A549 (cell line): ENCODE results near the gene LNPK. TPM values are rescaled to one million over a fixed set of nuclear protein-coding genes. Genes with fewer than 3 reads are reported as not detected.
"Not testable (repeated sequence)": the region's sequence is repeated elsewhere in the genome, so short reads cannot be mapped to it uniquely, and the experiment has no call there.

ENCODE experiments used
- ATAC-seq, 2 experiments: fragments of 200-7000 bp in 1 of 2; fragments of >200 bp in 1 of 2; cut with Nextera tagmentation in 1 of 2; cut with Tn5 transposase in 1 of 2; 3 replicates each; pipeline versions ENCODE4 v1.8.0 to v1.9.1; 2018 to 2020; ENCODE audit warnings: mild to moderate bottlenecking in 1 of 2, moderate library complexity in 1 of 2
- CTCF ChIA-PET: fragments of 300-600 bp; sonication (Branson Sonifier 250); formaldehyde crosslinking; extraction: SDS; loops from one replicate; lab custom pipeline; 2021; ENCODE audit warnings: antibody characterized with exemption, inconsistent platforms; lab: Yijun Ruan, JAX
- POLR2A ChIA-PET: fragments of 350-600 bp; formaldehyde crosslinking; extraction: SDS; loops from one replicate; lab custom pipeline; 2021; ENCODE audit warnings: antibody characterized with exemption, inconsistent platforms; lab: Yijun Ruan, JAX
- DNase-seq, 2 experiments: peaks; one replicate each; pipeline versions ENCODE4 v3.0.0 to v3.0.0-alpha.2; 2011 to 2016; ENCODE audit warnings: low read depth in 1 of 2, low spot score in 1 of 2
- FAIRE-seq: peaks from 2 replicates; lab custom pipeline; 2011; peaks lifted over from hg19 to GRCh38; lab: Jason Lieb, UNC
- H3K27ac ChIP-seq, 2 experiments: fragments of >200 bp; sonication (Bioruptor Twin); formaldehyde crosslinking; 3 replicates each; pipeline ENCODE4 v1.5.1; 2016 to 2017
- H3K4me1 ChIP-seq: fragments of >200 bp; sonication (Bioruptor Twin); formaldehyde crosslinking; 3 replicates; pipeline ENCODE4 v1.6.1; 2016
- H3K4me2 ChIP-seq: fragments of >200 bp; sonication (Bioruptor Twin); formaldehyde crosslinking; 3 replicates; pipeline ENCODE4 v1.6.1; 2016
- H3K4me3 ChIP-seq: fragments of >200 bp; sonication (Bioruptor Twin); formaldehyde crosslinking; 3 replicates; pipeline ENCODE4 v1.5.1; 2016
- H3K9me3 ChIP-seq: fragments of >200 bp; sonication (Bioruptor Twin); formaldehyde crosslinking; 3 replicates; pipeline ENCODE4 v1.6.1; 2016
- CHD4 ChIP-seq: fragments of 200-600 bp; sonication (generic); IDR thresholded peaks from 2 replicates; pipeline ENCODE4 v1.6.1; 2016; ENCODE audit warnings: antibody characterized with exemption, mild to moderate bottlenecking, borderline replicate concordance
- E2F6 ChIP-seq: IDR thresholded peaks from 2 replicates; pipeline ENCODE4 v1.6.1; 2012; ENCODE audit warnings: low read depth, borderline replicate concordance
- EHMT2 ChIP-seq: fragments of 200-600 bp; sonication (generic); IDR thresholded peaks from 2 replicates; pipeline ENCODE4 v1.6.1; 2016; ENCODE audit warnings: antibody characterized with exemption, low read depth, mild to moderate bottlenecking, moderate library complexity
- ELK1 ChIP-seq: fragments of 150-350 bp; IDR thresholded peaks from 2 replicates; pipeline ENCODE4 v1.6.1; 2014; ENCODE audit warnings: low read depth, mild to moderate bottlenecking, low read length
- ESRRA ChIP-seq: fragments of 150-350 bp; IDR thresholded peaks from 2 replicates; pipeline ENCODE4 v1.6.1; 2014; ENCODE audit warnings: mild to moderate bottlenecking, low read length, borderline replicate concordance
- HEYL ChIP-seq: fragments of 250-450 bp; sonication (Bioruptor Pico); IDR thresholded peaks from 2 replicates; pipeline ENCODE4 v1.8.0; 2021; ENCODE audit warnings: mild to moderate bottlenecking, moderate library complexity
- HMGXB4 ChIP-seq: fragments of 250-450 bp; sonication (Bioruptor Pico); IDR thresholded peaks from 2 replicates; pipeline ENCODE4 v1.5.0; 2021; ENCODE audit warnings: mild to moderate bottlenecking, moderate library complexity, borderline replicate concordance
- HOXB5 ChIP-seq: fragments of 250-450 bp; sonication (Bioruptor Pico); IDR thresholded peaks from 2 replicates; pipeline ENCODE4 v1.5.0; 2020; ENCODE audit warnings: mild to moderate bottlenecking, moderate library complexity
- JUN ChIP-seq, 2 experiments: fragments of >200 bp; sonication (Bioruptor Twin); formaldehyde crosslinking; IDR thresholded peaks; 2 replicates in 1 of 2; 3 replicates in 1 of 2; pipeline ENCODE4 v1.6.1; 2016 to 2017
- JUNB ChIP-seq: fragments of >200 bp; sonication (Bioruptor Twin); formaldehyde crosslinking; IDR thresholded peaks from 2 replicates; pipeline ENCODE4 v1.6.1; 2016
- KDM1A ChIP-seq: fragments of 200-600 bp; sonication (generic); IDR thresholded peaks from 2 replicates; pipeline ENCODE4 v1.6.1; 2016; ENCODE audit warnings: low read depth, mild to moderate bottlenecking
- MAX ChIP-seq: IDR thresholded peaks from 2 replicates; pipeline ENCODE4 v1.6.1; 2012
- MAZ ChIP-seq: fragments of 150-350 bp; IDR thresholded peaks from 2 replicates; pipeline ENCODE4 v1.6.1; 2014; ENCODE audit warnings: antibody characterized with exemption, low read depth, low read length, borderline replicate concordance
- NPAS2 ChIP-seq: fragments of 250-450 bp; sonication (Bioruptor Pico); IDR thresholded peaks from 2 replicates; pipeline ENCODE4 v1.8.0; 2022; ENCODE audit warnings: mild to moderate bottlenecking, moderate library complexity, borderline replicate concordance
- NR3C1 ChIP-seq: fragments of >200 bp; sonication (Bioruptor Twin); formaldehyde crosslinking; IDR thresholded peaks from 3 replicates; pipeline ENCODE4 v1.6.1; 2017
- POLR2AphosphoS2 ChIP-seq: conservative IDR thresholded peaks from 2 replicates; pipeline ENCODE4 v1.6.1; 2012; ENCODE audit warnings: low read length, improper control_type of control experiment, inconsistent platforms
- RAD21 ChIP-seq, 2 experiments: fragments of >200 bp in 1 of 2; sonication (Bioruptor Twin) in 1 of 2; formaldehyde crosslinking in 1 of 2; IDR thresholded peaks in 1 of 2; conservative IDR thresholded peaks in 1 of 2; 2 replicates in 1 of 2; 3 replicates in 1 of 2; pipeline ENCODE4 v1.6.1; 2012 to 2018; ENCODE audit warnings: inconsistent platforms in 1 of 2
- RNF2 ChIP-seq: fragments of 200-600 bp; sonication (generic); IDR thresholded peaks from 2 replicates; pipeline ENCODE4 v1.6.1; 2016; ENCODE audit warnings: low read depth, mild to moderate bottlenecking, antibody characterized with exemption, moderate library complexity, borderline replicate concordance
- SMC3 ChIP-seq: fragments of >200 bp; sonication (Bioruptor Twin); formaldehyde crosslinking; IDR thresholded peaks from 3 replicates; pipeline ENCODE4 v1.6.1; 2018; ENCODE audit warnings: inconsistent platforms
- SREBF2 ChIP-seq: fragments of 450-650 bp; IDR thresholded peaks from 2 replicates; pipeline ENCODE4 v1.6.1; 2014; ENCODE audit warnings: mild to moderate bottlenecking, moderate library complexity
- TFCP2L1 ChIP-seq: fragments of 250-450 bp; sonication (Bioruptor Pico); IDR thresholded peaks from 2 replicates; pipeline ENCODE4 v1.5.0; 2021; ENCODE audit warnings: mild to moderate bottlenecking
- TP53 ChIP-seq: fragments of 250-450 bp; sonication (Bioruptor Pico); IDR thresholded peaks from 2 replicates; pipeline ENCODE4 v1.5.0; 2021; ENCODE audit warnings: mild to moderate bottlenecking, moderate library complexity
- USF2 ChIP-seq: fragments of 450-650 bp; IDR thresholded peaks from 2 replicates; pipeline ENCODE4 v1.6.1; 2014; ENCODE audit warnings: antibody characterized with exemption
- ZC3H11A ChIP-seq: fragments of 450-650 bp; IDR thresholded peaks from 2 replicates; pipeline ENCODE4 v1.6.1; 2014; ENCODE audit warnings: antibody characterized with exemption, mild to moderate bottlenecking
- ZNF302 ChIP-seq: fragments of 250-450 bp; sonication (Bioruptor Pico); IDR thresholded peaks from 2 replicates; pipeline ENCODE4 v1.9.0; 2021; ENCODE audit warnings: inconsistent platforms, mild to moderate bottlenecking, moderate library complexity
- WGBS: methylation state at CpG from one replicate; pipeline ENCODE4 v1.1.6; 2017; ENCODE audit errors: missing lambda C conversion rate; 5-methylcytosine and 5-hydroxymethylcytosine counted together
- polyA plus RNA-seq, 4 experiments: library from polyadenylated mRNA; depleted of rRNA in 3 of 4; stranded (reverse); fragments of >200 nt; fragmentation: RNase III in 1 of 4; extraction: RNeasy Plus Mini Kit Qiagen cat#74134 plus additional on column Dnase treatment in 1 of 4; gene quantifications; 2 replicates in 3 of 4; 3 replicates in 1 of 4; pipeline ENCODE4 v1.2.3, GENCODE V29; 2011 to 2017

LNPK gene
- polyA plus RNA-seq, 2 of the 4 experiments (the other 2 are of a cell fraction) = 13.1 to 24.7 TPM

GRCh38 chr2:175904035-175904434 lies 98.0 kb downstream of the LNPK start (continued):
- no peak for TF ChIP-seq ELK1

GRCh38 chr2:175903384-175903936 lies 98.6 kb downstream of the LNPK start:
- no peak for ATAC-seq

GRCh38 chr2:175895957-175896356 lies 106.1 kb downstream of the LNPK start:
- DNase-seq, H3K4me3 ChIP-seq, H3K9me3 ChIP-seq, CTCF ChIA-PET, POLR2A ChIA-PET, H3K4me2 ChIP-seq, H3K4me1 ChIP-seq, H3K27ac ChIP-seq, FAIRE-seq, ATAC-seq: not testable (repeated sequence)
- 90% methylated on average over 1 of the region's 1 CpG for WGBS

More at GRCh38 chr2:175903384-175903936, 98.6 kb downstream of the LNPK start:
- TF ChIP-seq TFCP2L1 (CRISPR knock-in tag) (no peak), USF2 (no peak), RNF2 (no peak), RAD21 (conservative IDR thresholded peaks at IDR 0.05 in 1 of 2, IDR thresholded peaks at IDR 0.05 in 1 of 2) (no peak), TP53 (CRISPR knock-in tag) (no peak), NR3C1 (no peak), ESRRA (no peak), ELK1 (no peak), JUNB (no peak), ZC3H11A (no peak), JUN (IDR thresholded peaks at IDR 0.05) (no peak), MAX (no peak), CHD4 (no peak), NPAS2 (no peak), SMC3 (no peak), E2F6 (no peak)
- FAIRE-seq (no peak), DNase-seq (no peak)
- CTCF ChIA-PET = no interaction called here
- no peak overlapping the region for H3K4me2 ChIP-seq
- 73% methylated on average over 1 of the region's 1 CpG for WGBS
- H3K4me1 ChIP-seq = no peaks in the 10 kb centered on the region
- H3K9me3 ChIP-seq = no peaks in the 10 kb centered on the region
- POLR2A ChIA-PET = no interaction called here
- no peak overlapping the region for H3K27ac ChIP-seq
- H3K4me3 ChIP-seq = no peak overlapping the region

GRCh38 chr2:175892046-175892445 lies 110.0 kb downstream of the LNPK start:
- POLR2A ChIA-PET = no interaction called here
- no peak overlapping the region for H3K4me2 ChIP-seq
- no peak overlapping the region for H3K27ac ChIP-seq
- 58% methylated on average over 2 of the region's 2 CpGs for WGBS
- FAIRE-seq = no peak
- no peak for TF ChIP-seq TP53 (CRISPR knock-in tag)
- no peak for TF ChIP-seq ZC3H11A
- no peak for TF ChIP-seq ZNF302
- no peak for TF ChIP-seq SREBF2
- no peak for TF ChIP-seq KDM1A
- TF ChIP-seq POLR2AphosphoS2 = no peak
- TF ChIP-seq HMGXB4 = no peak
- no peak for TF ChIP-seq MAZ
- no peak for TF ChIP-seq EHMT2
- TF ChIP-seq HOXB5 (CRISPR knock-in tag) = no peak
- no peak for TF ChIP-seq E2F6
- TF ChIP-seq TFCP2L1 (CRISPR knock-in tag) = no peak
- no peak for TF ChIP-seq HEYL (CRISPR knock-in tag)
- TF ChIP-seq, all 56 proteins: peak for 0
- no peak overlapping the region for H3K4me3 ChIP-seq
- ATAC-seq (no peak), DNase-seq (no peak)
- CTCF ChIA-PET = no interaction called here
- H3K9me3 ChIP-seq = no peaks in the 10 kb centered on the region
- no peaks in the 10 kb centered on the region for H3K4me1 ChIP-seq
